22Rv1 (cell line): ENCODE measurements around the gene NHLH1.

Experiments
- ZFX ChIP-seq: fragments of 450-650 bp; IDR thresholded peaks from 2 replicates; pipeline ENCODE4 v1.6.1; 2017; ENCODE audit warnings: antibody characterized with exemption, borderline replicate concordance
- TF ChIP-seq, protein P1 (sequence below): fragments of 450-650 bp; IDR thresholded peaks from 2 replicates; pipeline ENCODE4 v1.5.1; 2017; ENCODE audit warnings: mild to moderate bottlenecking

DNA sequence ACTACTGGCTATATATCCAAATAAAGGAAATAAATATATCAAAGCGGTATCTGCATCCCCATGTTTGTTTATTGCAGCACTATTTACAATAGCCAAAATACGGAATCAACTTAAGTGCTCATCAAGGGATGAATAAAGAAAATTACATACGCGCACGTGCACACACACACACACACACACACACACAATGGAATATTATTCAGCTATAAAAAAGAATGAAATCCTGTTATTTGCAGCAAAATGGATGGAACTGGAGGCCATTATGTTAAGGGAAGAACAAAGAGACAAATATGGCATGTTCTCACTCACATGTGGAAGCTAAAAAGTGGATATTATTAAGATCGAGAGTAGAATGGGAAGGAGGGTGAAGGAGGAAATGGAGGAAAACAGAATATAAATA, 44.0 kb upstream of the NHLH1 start:
- no peak for TF ChIP-seq ZFX
- TF ChIP-seq, protein P1, sequence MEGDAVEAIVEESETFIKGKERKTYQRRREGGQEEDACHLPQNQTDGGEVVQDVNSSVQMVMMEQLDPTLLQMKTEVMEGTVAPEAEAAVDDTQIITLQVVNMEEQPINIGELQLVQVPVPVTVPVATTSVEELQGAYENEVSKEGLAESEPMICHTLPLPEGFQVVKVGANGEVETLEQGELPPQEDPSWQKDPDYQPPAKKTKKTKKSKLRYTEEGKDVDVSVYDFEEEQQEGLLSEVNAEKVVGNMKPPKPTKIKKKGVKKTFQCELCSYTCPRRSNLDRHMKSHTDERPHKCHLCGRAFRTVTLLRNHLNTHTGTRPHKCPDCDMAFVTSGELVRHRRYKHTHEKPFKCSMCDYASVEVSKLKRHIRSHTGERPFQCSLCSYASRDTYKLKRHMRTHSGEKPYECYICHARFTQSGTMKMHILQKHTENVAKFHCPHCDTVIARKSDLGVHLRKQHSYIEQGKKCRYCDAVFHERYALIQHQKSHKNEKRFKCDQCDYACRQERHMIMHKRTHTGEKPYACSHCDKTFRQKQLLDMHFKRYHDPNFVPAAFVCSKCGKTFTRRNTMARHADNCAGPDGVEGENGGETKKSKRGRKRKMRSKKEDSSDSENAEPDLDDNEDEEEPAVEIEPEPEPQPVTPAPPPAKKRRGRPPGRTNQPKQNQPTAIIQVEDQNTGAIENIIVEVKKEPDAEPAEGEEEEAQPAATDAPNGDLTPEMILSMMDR, result no peak
